ENCODE data around the gene USP10. TPM values are rescaled to one million over a fixed set of nuclear protein-coding genes. Genes with fewer than 3 reads are reported as not detected.

Gene USP10
- total RNA-seq, 1 donor, result 61.7 TPM

GRCh38 chr16:84680165-84680842 lies 19.5 kb upstream of the USP10 start:
- no peak for DNase-seq (ENCODE audit: low read depth)
- H3K4me3 ChIP-seq (ENCODE audit: low read depth, low read length), result no peak overlapping the region
- TF ChIP-seq CTCF (IDR thresholded peaks at IDR 0.05; ENCODE audit: insufficient read depth, low read length), result no peak

DNA sequence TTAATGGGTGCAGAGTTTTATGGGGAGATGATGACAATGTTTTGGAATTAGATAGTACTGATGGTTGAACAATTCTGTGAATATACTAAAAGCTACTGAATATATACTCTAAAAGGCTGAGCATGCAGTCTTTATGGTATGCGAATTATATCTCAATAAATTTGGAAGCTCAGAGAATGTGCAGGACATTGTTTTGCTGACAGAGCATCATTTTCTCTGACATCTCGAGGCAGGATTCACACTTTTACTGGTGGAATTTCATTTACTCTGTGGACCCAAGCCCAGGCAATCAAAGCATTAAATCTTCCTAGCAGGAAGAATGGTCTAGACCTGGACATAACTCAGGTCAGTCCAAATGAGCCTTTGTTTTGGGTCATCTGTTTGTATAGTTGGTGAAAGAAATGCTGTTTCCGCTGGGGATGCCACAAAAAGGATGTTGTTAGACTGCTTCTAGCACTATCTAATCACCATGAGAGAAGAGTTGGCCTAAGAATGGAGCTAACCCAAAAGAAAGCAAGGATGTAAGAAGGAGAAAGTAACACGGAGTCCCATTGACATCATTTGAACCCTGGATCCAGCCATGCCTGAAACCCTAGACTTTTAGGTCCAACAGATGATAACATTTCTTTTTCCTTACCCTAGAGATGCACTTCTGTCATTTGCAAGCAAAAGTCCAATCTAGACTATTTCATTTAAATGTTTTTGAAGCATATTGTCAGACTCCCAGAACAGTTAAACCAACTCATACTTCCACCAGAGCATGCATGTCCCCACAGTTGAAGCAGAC lies 18.8 kb upstream of the USP10 start:
- DNase-seq (ENCODE audit: low read depth), result no peak
- H3K4me3 ChIP-seq (ENCODE audit: low read depth, low read length), result no peak overlapping the region
- TF ChIP-seq CTCF (IDR thresholded peaks at IDR 0.05; ENCODE audit: insufficient read depth, low read length), result no peak

- DNase-seq (ENCODE audit: low read depth), result no peak
- H3K4me3 ChIP-seq (ENCODE audit: low read depth, low read length), result no peak overlapping the region
Measured at GRCh38 chr16:84683691-84684591, 15.9 kb upstream of the USP10 start.

DNA sequence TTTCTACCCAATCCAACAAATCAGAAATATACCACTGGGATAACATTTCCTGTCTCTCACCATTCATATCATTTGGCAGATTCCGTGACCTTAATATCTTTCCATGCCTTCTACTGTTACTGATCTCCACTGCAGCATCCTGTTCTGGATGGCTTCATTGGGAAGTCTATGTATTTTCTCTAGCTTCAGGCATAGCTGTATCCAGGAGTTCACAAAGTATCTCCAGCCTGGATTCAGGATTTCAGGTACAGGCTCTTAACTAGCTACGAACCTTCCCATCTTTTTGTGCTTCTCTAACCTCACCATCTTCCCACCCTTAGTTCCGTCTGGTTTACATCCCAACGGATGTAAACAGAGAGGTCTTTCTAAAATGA lies 15.2 kb upstream of the USP10 start:
- no peak for TF ChIP-seq CTCF (IDR thresholded peaks at IDR 0.05; ENCODE audit: insufficient read depth, low read length)
- H3K4me3 ChIP-seq (ENCODE audit: low read depth, low read length), result no peak overlapping the region
- no peak for DNase-seq (ENCODE audit: low read depth)

More at GRCh38 chr16:84683691-84684591, 15.9 kb upstream of the USP10 start:
- TF ChIP-seq CTCF (IDR thresholded peaks at IDR 0.05; ENCODE audit: insufficient read depth, low read length), result no peak

GRCh38 chr16:84685210-84685609 lies 14.6 kb upstream of the USP10 start:
- DNase-seq (ENCODE audit: low read depth), result no peak
- no peak for TF ChIP-seq CTCF (IDR thresholded peaks at IDR 0.05; ENCODE audit: insufficient read depth, low read length)
- H3K4me3 ChIP-seq (ENCODE audit: low read depth, low read length), result no peak overlapping the region

DNA sequence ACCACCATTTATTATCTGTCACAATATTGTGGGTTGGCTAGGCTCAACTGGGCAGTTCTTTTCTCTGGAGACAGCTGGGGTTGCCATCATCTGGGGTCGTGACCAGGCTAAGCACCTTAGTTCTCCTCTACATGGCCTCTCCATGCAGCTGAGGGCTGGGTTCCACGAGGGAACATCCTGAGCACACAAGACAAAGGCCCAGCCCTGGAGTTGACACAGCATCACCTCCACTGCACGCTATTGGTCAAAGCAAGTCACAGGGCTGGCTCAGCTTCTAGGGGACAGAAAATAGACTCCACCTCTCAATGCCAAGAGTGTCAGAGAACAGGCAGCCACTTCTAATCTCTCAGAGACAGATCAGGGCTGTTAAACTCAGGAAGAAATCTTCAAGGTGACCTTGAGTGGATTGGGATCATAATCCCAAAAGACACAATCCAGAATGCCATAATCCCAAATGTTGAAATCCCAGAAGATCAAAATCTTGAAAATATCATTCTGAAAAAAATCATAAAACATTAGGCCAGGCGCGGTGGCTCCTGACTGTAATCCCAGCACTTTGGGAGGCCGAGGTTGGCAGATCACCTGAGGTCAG lies 13.0 kb upstream of the USP10 start:
- no peak overlapping the region for H3K4me3 ChIP-seq (ENCODE audit: low read depth, low read length)
- DNase-seq (ENCODE audit: low read depth), result no peak
- no peak for TF ChIP-seq CTCF (IDR thresholded peaks at IDR 0.05; ENCODE audit: insufficient read depth, low read length)

Data from fibroblast of the aortic adventitia (primary cell).